ENCODE results near the gene NACA.
"Not testable (repeated sequence)": the region's sequence is repeated elsewhere in the genome, so short reads cannot be mapped to it uniquely, and the experiment has no call there.

Gene NACA

GRCh38 chr12:56724972-56725722, at the start of gene NACA:
Gene NACA (minus strand): TSS chr12:56725299. CDS start chr12:56724521, 778 bp downstream.
- DNase-seq (ENCODE audit: low read depth in 2 of 2, low spot score in 1 of 2), result peak; percentile 95 to 99

- DNase-seq (ENCODE audit: low read depth in 2 of 2, low spot score in 1 of 2), result no peak
These were observed 48.0 kb upstream of the NACA start for GRCh38 chr12:56773113-56773512.

GRCh38 chr12:56772625-56773024, 47.5 kb upstream of the NACA start:
- no peak for DNase-seq (ENCODE audit: low read depth in 2 of 2, low spot score in 1 of 2)

- no peak for DNase-seq (ENCODE audit: low read depth in 2 of 2, low spot score in 1 of 2)
These were observed 44.8 kb upstream of the NACA start for GRCh38 chr12:56769868-56770267.

GRCh38 chr12:56768424-56768823, 43.3 kb upstream of the NACA start:
- DNase-seq (ENCODE audit: low read depth in 2 of 2, low spot score in 1 of 2), result no peak

GRCh38 chr12:56766535-56766934, 41.4 kb upstream of the NACA start:
- DNase-seq (ENCODE audit: low read depth in 2 of 2, low spot score in 1 of 2), result no peak

- DNase-seq (ENCODE audit: low read depth in 2 of 2, low spot score in 1 of 2), result no peak
These were observed 38.9 kb upstream of the NACA start for GRCh38 chr12:56763753-56764657.

GRCh38 chr12:56761812-56762211, 36.7 kb upstream of the NACA start:
- no peak for DNase-seq (ENCODE audit: low read depth in 2 of 2, low spot score in 1 of 2)

GRCh38 chr12:56760460-56760859, 35.4 kb upstream of the NACA start:
- no peak for DNase-seq (ENCODE audit: low read depth in 2 of 2, low spot score in 1 of 2)

- no peak for DNase-seq (ENCODE audit: low read depth in 2 of 2, low spot score in 1 of 2)
These were observed 34.3 kb upstream of the NACA start for GRCh38 chr12:56759263-56759908.

GRCh38 chr12:56758728-56759262, 33.7 kb upstream of the NACA start:
- no peak for DNase-seq (ENCODE audit: low read depth in 2 of 2, low spot score in 1 of 2)

- DNase-seq (ENCODE audit: low read depth in 2 of 2, low spot score in 1 of 2), result not testable (repeated sequence)
These were observed 32.9 kb upstream of the NACA start for GRCh38 chr12:56757971-56758370.

GRCh38 chr12:56753566-56753965, 28.5 kb upstream of the NACA start:
- no peak for DNase-seq (ENCODE audit: low read depth in 2 of 2, low spot score in 1 of 2)

GRCh38 chr12:56751712-56752598, 26.9 kb upstream of the NACA start, which contains the start of gene PRIM1:
Gene PRIM1 (minus strand): TSS chr12:56752323. CDS start chr12:56752298, 25 bp downstream.
- DNase-seq (ENCODE audit: low read depth in 2 of 2, low spot score in 1 of 2), result peak; percentile 51 to 68

GRCh38 chr12:56750596-56750995, 25.5 kb upstream of the NACA start:
- DNase-seq (ENCODE audit: low read depth in 2 of 2, low spot score in 1 of 2), result not testable (repeated sequence)

- DNase-seq (ENCODE audit: low read depth in 2 of 2, low spot score in 1 of 2), result no peak
These were observed 24.8 kb upstream of the NACA start for GRCh38 chr12:56749853-56750252.

- DNase-seq (ENCODE audit: low read depth in 2 of 2, low spot score in 1 of 2), result no peak
These were observed 24.3 kb upstream of the NACA start for GRCh38 chr12:56749359-56749758.

GRCh38 chr12:56728139-56728861, 3.2 kb upstream of the NACA start:
- DNase-seq (ENCODE audit: low read depth in 2 of 2, low spot score in 1 of 2), result no peak

GRCh38 chr12:56726196-56726675, 1.1 kb upstream of the NACA start:
- DNase-seq (ENCODE audit: low read depth in 2 of 2, low spot score in 1 of 2), result not testable (repeated sequence)

Measured in stimulated activated CD8-positive, alpha-beta memory T cell treated with anti-CD3 and anti-CD28 coated beads, Interleukin-4, amount 100 ng/mL, for 4 hours (primary cell).